Fibroblast of upper back skin (primary cell): ENCODE results near the gene RALGAPA2.
A peak's percentile ranks its signal among the peaks of the same experiment; 100 is the strongest.
"Not testable (repeated sequence)": the region's sequence is repeated elsewhere in the genome, so short reads cannot be mapped to it uniquely, and the experiment has no call there.

Experiments
- DNase-seq: peaks from one replicate; pipeline ENCODE4 v3.0.0-alpha.2; 2013

RALGAPA2 gene

DNA sequence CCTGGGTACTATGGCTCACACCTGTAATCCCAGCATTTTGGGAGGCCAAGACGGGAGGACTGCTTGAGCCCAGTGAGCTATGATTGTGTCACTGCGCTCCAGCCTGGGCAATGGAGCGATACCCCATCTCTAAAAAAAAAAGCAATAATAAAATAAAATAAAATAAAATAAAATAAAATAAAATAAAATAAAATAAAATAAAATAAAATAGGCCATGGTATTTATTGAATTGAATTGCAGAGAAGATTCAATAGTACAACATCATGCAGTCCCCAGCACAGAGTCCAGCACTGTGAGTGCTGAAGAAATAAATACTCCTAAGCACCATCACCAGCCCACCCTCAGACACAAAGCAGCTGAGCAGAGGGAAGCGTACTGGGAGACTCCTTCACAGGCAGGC, 144.7 kb downstream of the RALGAPA2 start:
- no peak for DNase-seq

DNA sequence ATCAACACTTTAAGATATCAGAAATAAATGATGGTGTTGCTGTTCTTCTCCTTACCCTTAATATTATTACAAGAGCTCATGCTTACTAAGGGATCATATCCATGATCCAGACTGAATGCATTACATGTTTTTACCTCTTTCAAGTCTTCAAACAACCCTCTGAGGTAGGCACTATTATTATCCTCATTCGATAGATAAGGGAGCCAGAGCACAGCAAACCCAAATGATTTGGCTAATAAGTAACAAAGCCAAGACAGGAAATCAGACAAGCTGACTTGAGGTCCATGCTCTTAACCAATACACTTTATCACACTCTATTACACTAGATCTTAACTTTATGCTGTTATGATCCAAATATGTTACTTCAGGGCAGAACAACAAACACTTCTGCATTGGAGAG, 145.9 kb downstream of the RALGAPA2 start:
- no peak for DNase-seq

DNA sequence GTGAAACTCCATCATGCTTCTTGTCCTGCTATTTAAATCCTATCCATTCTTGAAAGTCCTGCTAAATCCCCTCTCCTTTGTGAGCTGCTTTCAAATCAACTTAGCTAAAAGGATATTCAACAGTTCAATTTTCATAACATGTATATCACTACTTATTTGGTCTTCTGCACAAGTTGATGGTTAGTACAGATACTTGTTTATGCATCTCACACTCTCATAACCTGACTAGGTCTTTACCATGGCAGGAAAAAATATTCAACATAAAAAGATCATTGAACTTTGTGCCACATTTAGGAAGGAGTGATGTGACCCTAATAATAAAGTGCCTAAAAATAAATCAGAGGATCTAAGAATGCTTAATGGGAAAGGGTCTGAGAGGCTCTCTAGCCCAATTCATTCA, 148.2 kb downstream of the RALGAPA2 start:
- no peak for DNase-seq

DNA sequence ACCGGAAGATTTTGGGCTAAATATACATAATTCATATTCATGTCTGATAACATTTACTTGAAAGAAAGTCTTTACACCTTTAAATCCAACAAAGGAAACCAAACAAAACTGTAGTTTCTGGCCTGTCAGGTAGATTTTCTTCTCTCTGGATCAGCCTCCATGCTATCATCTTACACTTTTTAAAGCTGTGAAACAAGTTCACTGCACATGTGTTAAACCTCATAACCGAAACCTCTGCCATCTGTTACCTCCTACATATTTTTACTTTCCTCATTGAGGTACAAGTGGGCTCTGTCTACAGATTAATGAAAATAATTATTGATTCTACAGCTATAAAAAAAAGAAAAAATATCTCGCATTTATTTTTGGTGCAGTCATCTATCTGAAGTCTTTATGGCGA, 149.9 kb downstream of the RALGAPA2 start:
- DNase-seq, result no peak

- no peak for DNase-seq
Observed at GRCh38 chr20:20561841-20562240, 150.6 kb downstream of the RALGAPA2 start.

DNA sequence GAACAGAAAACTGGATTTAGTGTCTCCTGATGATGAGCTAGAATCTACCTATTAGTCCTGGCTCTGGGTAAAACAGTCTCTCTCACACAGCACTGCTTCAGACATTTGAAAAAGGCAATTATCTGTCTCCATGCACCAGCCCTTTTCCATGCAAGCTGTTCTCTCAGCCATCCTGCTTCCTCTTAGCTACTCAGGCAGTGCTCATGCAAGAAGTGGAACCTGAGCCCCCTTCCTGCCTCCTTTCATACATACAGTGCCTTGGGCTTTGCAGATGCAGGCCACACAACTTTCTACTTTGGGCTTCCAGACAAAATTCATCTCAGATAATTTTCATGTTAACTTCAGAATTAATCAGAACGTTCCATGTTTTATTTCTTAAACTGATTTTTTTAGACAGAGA, 151.3 kb downstream of the RALGAPA2 start:
- DNase-seq, result no peak

DNA sequence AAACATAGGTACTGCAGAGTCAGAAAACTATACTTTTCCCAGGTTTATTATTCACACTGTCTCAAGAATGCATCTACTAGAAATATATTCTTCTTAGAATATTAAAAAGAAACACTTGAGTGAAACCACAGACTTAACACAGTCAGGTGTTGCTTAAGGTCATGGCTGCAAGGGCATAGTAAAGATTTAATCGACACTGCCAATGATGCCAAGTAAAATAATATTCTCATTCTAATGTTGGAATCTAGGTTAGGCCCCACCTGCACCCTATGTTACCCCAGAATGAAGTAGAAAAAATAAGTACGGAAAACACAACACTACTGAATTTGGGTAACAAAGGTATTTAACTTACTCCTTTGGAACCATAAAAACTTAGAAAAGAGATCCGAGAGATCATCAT, 155.0 kb downstream of the RALGAPA2 start:
- DNase-seq, result no peak

GRCh38 chr20:20555838-20556237, 156.6 kb downstream of the RALGAPA2 start:
- no peak for DNase-seq

GRCh38 chr20:20554951-20555350, 157.5 kb downstream of the RALGAPA2 start:
- DNase-seq, result no peak

GRCh38 chr20:20553541-20553940, 158.9 kb downstream of the RALGAPA2 start:
- DNase-seq, result no peak

DNA sequence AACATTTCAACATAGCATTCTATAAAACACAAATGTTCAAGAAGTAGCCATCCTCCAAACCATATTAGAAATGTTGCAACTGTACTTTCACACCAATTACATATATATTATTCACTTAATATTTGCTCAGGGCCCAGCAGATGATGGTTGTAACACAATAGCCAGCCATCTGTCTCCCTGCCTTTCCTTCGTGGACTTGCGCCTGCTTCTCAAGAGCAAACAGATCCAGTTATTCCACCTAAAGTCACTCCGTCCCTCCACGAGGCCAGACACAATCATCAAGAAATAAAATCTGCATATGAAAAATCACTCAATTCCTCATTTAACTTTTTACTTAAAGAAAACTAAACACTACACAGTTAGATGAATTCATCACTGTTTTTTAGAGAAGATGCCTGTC, 160.4 kb downstream of the RALGAPA2 start:
- no peak for DNase-seq

DNA sequence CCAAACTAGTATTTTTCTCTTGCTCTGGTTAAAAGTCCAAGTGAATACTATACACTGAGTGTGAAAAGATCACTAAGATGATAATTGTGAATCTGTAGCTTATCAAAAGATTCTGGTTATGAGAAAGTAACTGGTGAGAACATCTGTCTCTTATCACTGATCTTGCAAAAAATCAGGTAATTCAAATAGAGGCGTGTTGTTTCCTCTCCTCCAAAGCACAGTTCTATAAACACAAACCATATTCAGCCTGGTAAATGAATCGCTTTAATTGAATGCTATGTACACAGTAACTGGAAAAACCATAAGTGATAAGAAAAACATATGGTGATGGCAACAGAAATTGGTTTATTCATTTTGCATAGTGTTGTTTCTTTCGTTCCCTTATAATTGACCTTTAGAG, 161.0 kb downstream of the RALGAPA2 start:
- no peak for DNase-seq

GRCh38 chr20:20549704-20550103, 162.7 kb downstream of the RALGAPA2 start:
- DNase-seq, result peak; percentile 59

GRCh38 chr20:20549267-20549612, 163.2 kb downstream of the RALGAPA2 start:
- DNase-seq, result peak; percentile 1

DNA sequence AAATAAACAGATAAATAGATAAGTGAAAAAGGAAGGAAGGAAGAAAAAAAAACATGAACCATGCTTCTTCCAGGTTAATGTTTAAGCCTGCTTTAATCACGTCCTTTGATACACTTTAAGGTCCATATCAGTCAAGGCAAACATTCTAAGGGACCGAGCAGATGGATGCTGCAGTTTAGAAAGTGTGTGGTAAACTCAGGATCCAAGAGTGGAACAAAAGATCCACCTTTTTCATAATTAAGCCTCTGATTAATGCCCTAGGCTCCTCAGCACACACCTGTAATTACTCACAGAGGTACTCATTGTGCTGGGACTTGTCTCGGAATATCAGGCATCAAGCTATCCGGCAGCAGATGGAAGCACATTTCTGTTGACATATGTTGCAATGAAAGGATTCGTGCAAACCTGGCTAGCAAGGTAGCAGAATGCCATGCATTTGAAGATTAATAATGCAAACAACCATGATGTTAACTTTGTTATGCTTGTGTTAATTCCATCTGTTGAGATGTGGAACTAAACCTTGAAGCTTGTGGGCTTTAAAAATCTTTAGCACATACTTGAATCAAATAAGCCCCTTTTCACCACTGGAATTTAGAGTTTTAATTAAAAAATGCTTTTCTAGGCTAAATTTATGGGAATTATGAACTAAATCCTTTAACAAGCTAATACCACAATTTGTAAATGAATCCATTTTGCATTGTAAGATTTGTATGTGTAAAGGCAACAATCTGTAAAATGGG, 163.7 kb downstream of the RALGAPA2 start:
- no peak for DNase-seq

GRCh38 chr20:20547876-20548266, 164.6 kb downstream of the RALGAPA2 start:
- no peak for DNase-seq

DNA sequence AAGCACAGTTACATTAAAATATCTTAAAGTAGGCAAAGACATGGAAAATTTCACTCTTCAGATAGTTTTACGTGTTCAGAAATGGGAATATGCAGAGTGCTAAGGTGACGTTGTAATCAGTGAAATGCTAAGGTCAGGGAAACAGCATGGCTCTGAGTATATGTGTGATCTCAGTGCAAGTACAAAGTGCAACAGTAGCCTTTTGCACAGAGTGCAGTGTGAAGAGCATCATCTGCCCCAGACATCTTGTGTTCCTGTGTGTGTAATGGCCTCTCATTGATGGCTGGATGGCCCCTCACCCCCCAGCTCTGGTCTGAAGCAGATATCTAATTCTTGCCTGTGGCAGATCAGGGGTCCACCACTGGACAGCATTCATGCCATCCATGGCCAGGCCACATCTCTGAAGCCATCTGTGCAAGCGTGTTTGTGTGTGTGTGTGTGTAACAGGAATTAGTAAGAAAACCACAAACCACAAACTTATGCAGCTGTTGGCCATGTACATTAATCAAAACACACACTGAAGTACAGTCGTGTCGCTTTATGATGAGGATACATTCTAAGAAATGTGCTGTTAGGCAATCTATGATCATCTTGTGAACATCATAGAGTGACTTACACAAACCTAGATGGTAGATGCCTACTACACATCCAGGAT, 165.1 kb downstream of the RALGAPA2 start:
- peak; percentile 69 for DNase-seq

DNA sequence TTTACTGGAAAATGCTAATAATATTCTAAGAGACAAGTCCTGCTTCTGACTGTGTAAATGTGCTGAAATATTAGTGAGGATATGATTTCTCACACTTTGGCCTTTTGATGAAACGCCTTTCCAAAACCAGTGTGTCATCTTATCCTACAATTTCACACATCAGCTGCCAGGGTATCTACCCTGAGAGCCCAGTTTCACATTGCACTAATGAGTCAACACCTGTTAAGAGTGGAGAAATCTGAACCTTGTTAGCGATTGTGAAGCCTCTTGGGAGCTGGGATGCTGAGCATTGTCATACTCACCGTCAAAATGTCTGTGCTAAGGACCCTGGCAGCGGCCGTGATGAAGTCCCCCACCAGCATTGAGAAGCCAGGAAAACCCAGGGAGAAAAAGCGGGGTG, 166.0 kb downstream of the RALGAPA2 start:
- DNase-seq, result no peak

DNA sequence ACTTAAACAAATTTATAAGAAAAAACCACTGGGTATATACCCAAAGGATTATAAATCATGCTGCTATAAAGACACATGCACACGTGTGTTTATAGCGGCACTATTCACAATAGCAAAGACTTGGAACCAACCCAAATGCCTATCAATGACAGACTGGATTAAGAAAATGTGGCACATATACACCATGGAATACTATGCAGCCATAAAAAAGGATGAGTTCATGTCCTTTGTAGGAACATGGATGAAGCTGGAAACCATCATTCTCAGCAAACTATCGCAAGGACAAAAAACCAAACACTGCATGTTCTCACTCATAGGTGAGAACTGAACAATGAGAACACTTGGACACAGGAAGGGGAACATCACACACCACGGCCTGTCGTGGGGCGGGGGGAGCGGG, 169.1 kb downstream of the RALGAPA2 start:
- not testable (repeated sequence) for DNase-seq

GRCh38 chr20:20536240-20536933, 176.1 kb downstream of the RALGAPA2 start:
- DNase-seq, result no peak

GRCh38 chr20:20535051-20535450, 177.4 kb downstream of the RALGAPA2 start:
- no peak for DNase-seq

DNA sequence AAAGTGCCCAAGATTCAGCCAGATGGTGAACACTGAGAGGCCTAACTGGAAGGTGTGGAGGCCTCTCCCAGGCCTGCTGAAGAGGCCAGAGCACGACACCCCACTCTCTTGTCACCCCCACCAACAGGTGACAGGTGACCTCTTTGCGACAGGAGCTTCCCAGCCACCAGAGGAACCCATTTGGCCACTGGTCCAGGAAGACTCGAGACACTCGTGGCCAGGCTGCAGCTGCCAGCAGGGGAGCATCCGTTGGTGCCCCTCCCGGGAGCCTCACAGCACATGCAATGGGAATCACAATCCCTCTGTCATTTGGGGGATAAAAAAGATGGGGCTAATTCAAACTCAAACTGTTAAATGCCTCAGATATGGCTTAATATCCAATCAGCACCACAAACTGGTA, 181.2 kb downstream of the RALGAPA2 start:
- no peak for DNase-seq

GRCh38 chr20:20530428-20531151, 181.9 kb downstream of the RALGAPA2 start:
- DNase-seq, result no peak

DNA sequence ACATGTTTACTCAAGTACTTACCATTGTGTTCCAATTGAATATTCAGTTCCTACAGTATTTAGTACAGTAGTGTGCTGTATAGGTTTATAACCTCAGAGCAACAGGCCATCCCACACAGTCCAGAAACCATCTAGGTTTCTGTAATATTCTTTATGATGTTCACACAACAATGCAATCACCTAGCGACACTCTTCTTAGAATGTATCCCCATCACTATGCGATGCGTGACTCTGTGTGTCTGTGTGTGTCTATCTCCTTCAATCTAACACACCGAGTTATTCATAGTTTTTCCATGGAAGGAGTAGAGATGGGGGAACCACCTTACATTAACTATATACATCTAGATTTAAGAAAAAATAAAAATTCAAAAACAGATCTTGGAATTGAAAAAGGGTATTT, 182.8 kb downstream of the RALGAPA2 start:
- DNase-seq, result no peak
